Neural cell (in vitro differentiated cells): ENCODE data around the gene MORC3. TPM values are rescaled to one million over a fixed set of nuclear protein-coding genes. Genes with fewer than 3 reads are reported as not detected.
A peak's percentile ranks its signal among the peaks of the same experiment; 100 is the strongest.

Experiments used
- H2AFZ ChIP-seq: fragments of 200-600, 300-800 bp; sonication (generic), shearing (Covaris generic); 2 replicates; pipeline ENCODE4 v1.6.0; 2014; ENCODE audit warnings: low read depth, mild to moderate bottlenecking, antibody characterized with exemption, low read length, moderate library complexity
- H3F3A ChIP-seq: fragments of 200-600 bp; shearing (Covaris generic); 2 replicates; pipeline ENCODE4 v1.6.1; 2016; ENCODE audit warnings: mild to moderate bottlenecking, moderate library complexity, mixed read lengths, antibody characterized with exemption, low read length; ENCODE audit not compliant: insufficient read depth, poor library complexity, severe bottlenecking
- H3K27ac ChIP-seq: fragments of 200-600, 300-800 bp; sonication (generic), shearing (Covaris generic); 2 replicates; pipeline ENCODE4 v1.5.1; 2014; ENCODE audit warnings: mild to moderate bottlenecking, low read length, moderate library complexity
- H3K27me3 ChIP-seq: fragments of 300-800, 200-600 bp; sonication (generic), shearing (Covaris generic); 2 replicates; pipeline ENCODE4 v1.6.0; 2014; ENCODE audit warnings: mild to moderate bottlenecking, low read depth, low read length, moderate library complexity; ENCODE audit not compliant: insufficient read depth
- H3K36me3 ChIP-seq: fragments of 300-800, 200-600 bp; sonication (generic), shearing (Covaris generic); 2 replicates; pipeline ENCODE4 v1.5.1; 2014; ENCODE audit warnings: mild to moderate bottlenecking, antibody characterized with exemption, low read length, moderate library complexity; ENCODE audit not compliant: insufficient read depth
- H3K4me2 ChIP-seq: fragments of 300-800, 200-600 bp; sonication (generic), shearing (Covaris generic); 2 replicates; pipeline ENCODE4 v1.6.0; 2014; ENCODE audit warnings: mild to moderate bottlenecking, low read length
- H3K4me3 ChIP-seq: fragments of 300-800, 200-600 bp; sonication (generic), shearing (Covaris generic); 2 replicates; pipeline ENCODE4 v1.5.1; 2014; ENCODE audit warnings: mild to moderate bottlenecking, low read length, moderate library complexity
- H3K79me2 ChIP-seq: fragments of 200-600 bp; shearing (Covaris generic); replicated peaks from 2 replicates; pipeline ENCODE4 v1.6.0; 2014; ENCODE audit warnings: mild to moderate bottlenecking, low read length, moderate library complexity; ENCODE audit not compliant: insufficient read depth
- H3K9ac ChIP-seq: fragments of 300-800, 200-600 bp; sonication (generic), shearing (Covaris generic); 2 replicates; pipeline ENCODE4 v1.6.1; 2016; ENCODE audit warnings: mild to moderate bottlenecking, low read length, mixed read lengths
- H3K9me2 ChIP-seq: fragments of 200-600 bp; shearing (Covaris generic); 2 replicates; pipeline ENCODE4 v1.6.1; 2016; ENCODE audit warnings: mild to moderate bottlenecking, low read length, mixed read lengths; ENCODE audit not compliant: insufficient read depth
- H3K9me3 ChIP-seq: fragments of 200-600, 300-800 bp; sonication (generic), shearing (Covaris generic); 2 replicates; pipeline ENCODE4 v1.6.1; 2016; ENCODE audit warnings: mild to moderate bottlenecking, mixed run types, low read length, moderate library complexity, mixed read lengths
- H4K20me1 ChIP-seq: fragments of 200-600 bp; shearing (Covaris generic); 2 replicates; pipeline ENCODE4 v1.6.1; 2016; ENCODE audit warnings: mild to moderate bottlenecking, mixed run types; ENCODE audit not compliant: insufficient read depth
- CTCF ChIP-seq: fragments of 450-650 bp; IDR thresholded peaks from 2 replicates; pipeline ENCODE4 v1.5.1; 2014; ENCODE audit warnings: antibody characterized with exemption, mild to moderate bottlenecking, moderate library complexity; ENCODE audit not compliant: poor library complexity, severe bottlenecking
- EP300 ChIP-seq: fragments of 450-650 bp; conservative IDR thresholded peaks from 2 replicates; pipeline ENCODE4 v1.6.1; 2014; ENCODE audit warnings: antibody characterized with exemption, mild to moderate bottlenecking, moderate library complexity; ENCODE audit not compliant: poor library complexity, severe bottlenecking
- EZH2 ChIP-seq: fragments of 200-600, 300-800 bp; shearing (Covaris generic), sonication (generic); IDR thresholded peaks from 2 replicates; pipeline ENCODE4 v1.6.1; 2014; ENCODE audit warnings: antibody characterized with exemption, low read length, borderline replicate concordance, mild to moderate bottlenecking; ENCODE audit not compliant: insufficient read depth, poor library complexity, severe bottlenecking
- MXI1 ChIP-seq: fragments of 450-650 bp; conservative IDR thresholded peaks from 2 replicates; pipeline ENCODE4 v1.6.1; 2014; ENCODE audit warnings: antibody characterized with exemption, mild to moderate bottlenecking; ENCODE audit not compliant: poor library complexity, severe bottlenecking
- POLR2AphosphoS5 ChIP-seq: IDR thresholded peaks from 2 replicates; pipeline ENCODE4 v1.6.1; 2012
- RAD21 ChIP-seq: fragments of 450-650 bp; conservative IDR thresholded peaks from 2 replicates; pipeline ENCODE4 v1.6.1; 2014; ENCODE audit warnings: antibody characterized with exemption, mild to moderate bottlenecking, moderate library complexity
- REST ChIP-seq: IDR thresholded peaks from 2 replicates; pipeline ENCODE4 v1.6.1; 2012; ENCODE audit warnings: borderline replicate concordance
- SMC3 ChIP-seq: fragments of 450-650 bp; conservative IDR thresholded peaks from 2 replicates; pipeline ENCODE4 v1.6.1; 2014; ENCODE audit warnings: antibody characterized with exemption, mild to moderate bottlenecking, moderate library complexity; ENCODE audit not compliant: poor library complexity
- TAF1 ChIP-seq: IDR thresholded peaks from 2 replicates; pipeline ENCODE4 v1.6.1; 2012; ENCODE audit warnings: low read depth
- polyA plus RNA-seq: library from polyadenylated mRNA; depleted of rRNA; stranded (reverse); fragments of >200 nt; gene quantifications from 2 replicates; pipeline ENCODE4 v1.2.3, GENCODE V29; 2014

MORC3 gene
- polyA plus RNA-seq, 1 donor from 2014 or later: 65.4 TPM

GRCh38 chr21:36325373-36326010, 5.5 kb downstream of the MORC3 start:
- Histone ChIP-seq H2AFZ (no peak overlapping the region), H3F3A (no peaks in the 10 kb centered on the region), H3K9ac (no peak overlapping the region), H3K36me3 (no peaks in the 10 kb centered on the region), H3K4me2 (no peak overlapping the region), H4K20me1 (no peaks in the 10 kb centered on the region), H3K79me2 (peaks cover 98% of the 10 kb centered on the region), H3K4me3 (no peak overlapping the region), H3K9me2 (no peaks in the 10 kb centered on the region), H3K27me3 (no peaks in the 10 kb centered on the region), H3K9me3 (no peaks in the 10 kb centered on the region), H3K27ac (no peak overlapping the region)
- TF ChIP-seq TAF1: no peak
- no peak for TF ChIP-seq CTCF
- no peak for TF ChIP-seq MXI1
- TF ChIP-seq REST: no peak
- no peak for TF ChIP-seq EP300
- TF ChIP-seq EZH2: no peak
- TF ChIP-seq SMC3: no peak
- TF ChIP-seq RAD21: no peak
- TF ChIP-seq POLR2AphosphoS5: no peak

- H2AFZ ChIP-seq: no peak overlapping the region
- H3K79me2 ChIP-seq: peaks cover 88% of the 10 kb centered on the region
These were observed 10.9 kb downstream of the MORC3 start for GRCh38 chr21:36330904-36331303.

More at GRCh38 chr21:36330904-36331303, 10.9 kb downstream of the MORC3 start:
- no peaks in the 10 kb centered on the region for H3K36me3 ChIP-seq
- no peaks in the 10 kb centered on the region for H4K20me1 ChIP-seq
- no peaks in the 10 kb centered on the region for H3K9me2 ChIP-seq
- H3K9me3 ChIP-seq: no peaks in the 10 kb centered on the region
- TF ChIP-seq MXI1 (no peak), REST (no peak), POLR2AphosphoS5 (no peak), CTCF (peak; percentile 49), EZH2 (no peak), SMC3 (peak; percentile 50), TAF1 (no peak), RAD21 (peak; percentile 26), EP300 (no peak)
- no peak overlapping the region for H3K27ac ChIP-seq
- H3K27me3 ChIP-seq: no peaks in the 10 kb centered on the region
- H3K9ac ChIP-seq: no peak overlapping the region
- no peak overlapping the region for H3K4me3 ChIP-seq
- H3F3A ChIP-seq: no peaks in the 10 kb centered on the region
- no peak overlapping the region for H3K4me2 ChIP-seq
